GM23248 (cell line): ENCODE measurements around the gene IL2.

Source experiments
- EZH2 ChIP-seq: fragments of 200-600 bp; sonication (generic); IDR thresholded peaks from 2 replicates; pipeline ENCODE4 v1.6.1; 2018; ENCODE audit warnings: antibody characterized with exemption, mild to moderate bottlenecking; ENCODE audit not compliant: insufficient read depth, poor library complexity, severe bottlenecking
- EZH2phosphoT487 ChIP-seq: fragments of 200-600 bp; sonication (generic); IDR thresholded peaks from 2 replicates; pipeline ENCODE4 v1.6.1; 2018; ENCODE audit warnings: antibody characterized with exemption, moderate library complexity, mild to moderate bottlenecking, low read depth; ENCODE audit not compliant: insufficient read depth

DNA sequence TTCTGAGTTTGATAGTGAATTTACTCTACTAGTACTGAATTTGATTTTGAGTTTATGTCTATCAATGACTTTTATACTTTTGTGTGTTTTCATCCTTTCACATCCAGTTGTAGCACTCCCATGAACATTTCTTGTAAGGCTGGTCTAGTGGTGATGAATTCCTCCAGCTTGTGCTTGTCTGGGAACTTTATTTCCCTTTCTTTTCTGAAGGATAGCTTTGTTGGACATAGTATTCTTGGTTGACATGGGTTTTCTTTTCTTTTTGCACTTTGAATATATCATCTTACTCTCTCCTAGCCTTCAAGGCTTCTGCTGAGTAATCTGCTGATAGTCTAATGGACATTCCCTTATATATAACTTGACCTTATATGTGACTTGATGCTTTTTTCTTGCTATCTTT is 32.5 kb upstream of the IL2 start:
- TF ChIP-seq EZH2 (no peak), EZH2phosphoT487 (no peak)
